Activated CD4-positive, alpha-beta T cell treated with anti-CD3 and anti-CD28 coated beads, Interleukin-10, Interleukin-2, amounts not matched to agents 100 ng/mL and 50 ng/mL, durations not matched to agents 16 hours and 8 hours (primary cell): Measurements from ENCODE around the gene EIF3M.
"Not testable (repeated sequence)": the region's sequence is repeated elsewhere in the genome, so short reads cannot be mapped to it uniquely, and the experiment has no call there.

Experiments used
- DNase-seq: peaks from one replicate; pipeline ENCODE4 v3.0.0-alpha.2; 2020

Gene EIF3M

GRCh38 chr11:32597921-32598320 lies 14.3 kb downstream of the EIF3M start:
- DNase-seq, result no peak

DNA sequence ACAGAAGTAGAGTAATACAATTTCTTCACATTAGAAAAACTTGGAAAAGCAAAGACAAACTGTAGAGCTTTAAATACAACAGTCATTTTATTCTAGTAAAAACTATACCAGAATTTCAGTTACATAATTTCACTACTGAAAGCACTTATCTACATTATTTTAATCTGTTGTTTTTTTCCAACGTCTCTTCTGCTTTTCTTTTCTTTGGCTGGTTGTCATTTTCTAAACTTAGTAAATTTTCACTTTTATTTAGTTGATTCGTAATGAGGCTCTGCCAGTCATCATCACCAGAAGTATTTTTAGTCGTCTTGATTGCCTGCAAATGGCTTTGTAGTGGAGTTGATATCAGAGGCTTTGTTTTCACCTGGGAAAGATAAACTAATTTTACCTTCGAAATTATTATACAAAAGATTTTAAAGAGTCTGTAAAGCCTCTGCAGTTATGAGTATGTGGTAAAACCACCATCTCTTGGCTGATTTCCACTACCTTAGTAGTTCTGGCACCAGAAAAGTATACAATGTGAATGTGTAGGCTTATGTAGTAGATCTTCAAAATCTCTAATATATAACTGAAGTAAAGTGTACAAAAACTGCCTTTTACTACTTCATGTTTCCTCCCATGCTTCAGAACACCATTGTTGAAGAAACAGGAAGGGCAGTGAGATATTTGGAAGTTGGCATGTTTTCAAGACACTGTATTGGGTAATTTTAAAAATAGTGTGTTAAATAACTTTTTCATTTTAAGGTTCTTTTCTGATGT lies 19.2 kb downstream of the EIF3M start:
- no peak for DNase-seq

DNA sequence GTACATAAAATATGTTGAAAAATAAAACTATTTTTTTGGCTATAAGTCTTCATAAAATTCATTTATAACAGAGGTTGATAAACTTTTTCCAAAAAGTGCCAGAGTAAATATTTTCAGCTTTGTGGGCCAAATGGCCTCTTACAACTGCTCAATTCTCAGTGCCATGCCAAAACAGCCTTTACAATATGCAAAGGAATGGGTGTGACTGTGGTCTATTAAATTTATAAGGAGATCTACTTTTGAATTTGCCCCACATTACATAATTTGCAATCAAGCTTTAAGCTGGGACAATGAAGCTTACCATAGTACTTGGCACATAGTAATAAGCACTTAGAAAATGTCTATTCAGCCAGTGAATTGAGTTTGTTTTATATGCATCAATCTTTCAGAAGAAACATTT lies 22.6 kb downstream of the EIF3M start:
- no peak for DNase-seq

DNA sequence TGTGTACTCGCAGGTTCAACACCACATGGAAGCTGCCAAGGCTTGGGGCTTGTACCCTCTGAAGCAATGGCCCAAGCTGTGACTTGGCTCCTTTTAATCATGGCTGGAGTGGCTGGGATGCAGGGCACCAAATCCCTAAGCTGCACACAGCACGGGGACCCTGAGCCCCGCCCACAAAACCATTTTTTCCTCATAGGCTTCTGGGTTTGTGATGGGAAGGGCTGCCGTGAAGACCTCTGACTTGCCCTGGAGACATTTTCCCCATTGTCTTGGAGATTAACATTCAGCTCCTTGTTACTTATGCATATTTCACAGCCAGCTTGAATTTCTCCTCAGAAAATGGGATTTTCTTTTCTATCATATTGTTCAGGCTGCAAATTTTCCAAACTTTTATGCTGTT lies 25.2 kb downstream of the EIF3M start:
- DNase-seq, result not testable (repeated sequence)

DNA sequence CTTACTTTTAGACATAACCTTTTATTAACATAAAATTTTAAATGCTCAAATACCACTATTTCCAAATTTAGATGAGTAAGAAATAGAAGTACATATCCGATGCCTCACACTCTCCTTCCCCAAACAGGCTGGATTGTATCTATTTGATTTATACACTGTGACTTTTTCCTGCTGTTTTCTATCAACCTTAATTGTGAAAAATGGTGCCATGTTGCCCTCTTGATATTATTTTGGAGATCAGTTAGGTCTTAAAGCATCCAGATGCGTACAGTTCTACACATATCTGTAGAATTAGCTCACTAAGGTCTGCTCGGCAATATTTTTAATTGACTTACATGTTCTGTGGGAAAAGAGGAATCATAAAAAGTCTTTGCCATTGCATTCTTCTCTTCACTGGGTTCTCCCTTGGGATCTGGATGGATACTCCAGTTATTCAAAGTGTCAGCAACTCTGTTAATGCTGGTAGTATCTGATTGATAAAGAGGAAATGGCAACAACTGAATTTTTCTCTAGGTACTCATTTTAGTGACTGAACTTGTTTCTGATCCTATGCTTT lies 27.2 kb downstream of the EIF3M start:
- no peak for DNase-seq

DNA sequence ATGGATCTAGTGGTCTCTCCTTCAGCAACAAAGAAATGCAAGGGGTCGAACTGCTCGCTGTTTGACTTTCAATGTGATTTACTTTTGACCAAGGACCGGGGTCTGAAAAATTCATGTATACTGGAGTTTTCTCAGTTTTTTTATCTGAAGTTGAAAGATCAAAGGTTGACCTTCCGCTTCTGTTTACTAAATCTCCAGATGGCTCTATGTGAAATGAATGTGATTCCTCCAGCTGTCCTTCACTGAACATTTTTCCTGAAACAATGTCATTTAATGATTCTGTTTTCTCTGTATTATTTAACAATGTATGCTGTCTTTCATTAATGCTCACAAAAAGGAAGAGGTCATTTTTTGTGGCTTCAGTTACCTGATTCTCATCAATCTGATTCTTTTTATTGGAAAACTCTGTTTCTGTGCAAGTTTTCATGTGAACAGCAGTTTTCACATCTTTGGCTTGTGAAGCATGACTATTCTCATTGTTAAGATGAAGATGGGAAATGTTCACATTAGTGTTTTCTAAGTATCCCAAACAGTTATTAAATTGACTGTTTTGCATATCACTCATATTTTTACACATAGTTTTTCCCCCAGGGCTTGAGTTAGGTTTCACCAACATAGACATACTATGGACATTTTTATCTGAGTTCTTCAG lies 30.0 kb downstream of the EIF3M start:
- DNase-seq, result no peak

DNA sequence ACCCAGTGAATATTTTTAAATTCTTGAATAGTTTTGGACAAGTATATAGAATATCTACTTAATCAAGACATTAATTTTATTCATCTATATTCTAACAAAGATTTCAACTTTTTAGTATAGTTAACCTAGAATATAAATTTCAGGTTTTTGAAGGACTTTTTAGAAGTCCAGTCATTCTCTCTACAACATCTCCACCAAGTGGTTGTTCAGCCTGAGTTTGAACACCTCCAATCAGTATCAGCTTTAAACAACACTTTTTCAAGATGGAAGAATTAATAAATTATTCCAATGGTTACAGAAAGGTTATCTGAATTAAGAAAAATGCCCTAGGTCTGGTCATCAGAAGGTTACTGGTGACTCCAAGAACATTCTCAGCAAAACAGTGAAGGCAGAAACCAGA lies 31.8 kb downstream of the EIF3M start:
- no peak for DNase-seq

DNA sequence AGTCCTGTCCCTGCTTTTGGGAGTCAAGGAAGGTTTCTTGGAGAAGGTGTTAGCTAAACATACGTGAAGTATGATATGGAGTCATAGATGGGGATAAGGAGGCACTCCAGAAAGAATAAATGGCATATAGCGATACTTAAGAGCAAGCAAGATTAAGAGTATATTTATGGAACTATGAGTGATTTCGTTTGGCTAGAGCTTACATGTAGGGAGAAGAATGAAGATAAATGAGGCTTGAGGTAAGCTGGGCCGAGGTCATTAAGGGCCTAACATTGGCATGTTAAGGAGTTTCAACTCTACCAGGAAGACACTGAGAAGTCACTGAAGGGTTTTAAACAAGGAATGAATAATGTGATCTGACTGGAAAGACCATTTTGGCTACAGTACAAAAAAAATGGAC lies 33.3 kb downstream of the EIF3M start:
- no peak for DNase-seq

DNA sequence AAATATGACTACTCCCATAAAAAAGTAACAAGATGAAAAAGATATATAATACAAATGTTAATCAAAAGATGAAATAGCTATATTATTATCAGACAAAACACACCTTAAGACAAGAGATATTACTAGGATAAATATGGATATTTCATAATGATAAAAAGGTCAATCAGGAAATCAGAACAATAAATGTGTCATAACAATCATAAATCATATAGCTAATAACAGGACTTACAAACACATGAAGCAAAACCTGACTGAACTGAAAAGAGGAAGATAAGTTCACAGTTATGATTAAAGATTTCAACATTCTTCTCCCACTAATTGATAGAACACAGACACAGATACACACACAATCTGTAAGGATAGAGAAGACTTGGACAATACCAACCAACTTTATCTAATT lies 47.2 kb downstream of the EIF3M start:
- DNase-seq, result no peak

GRCh38 chr11:32635819-32636218 lies 52.2 kb downstream of the EIF3M start:
- no peak for DNase-seq

- DNase-seq, result no peak
Measured at GRCh38 chr11:32641361-32641760, 57.7 kb downstream of the EIF3M start.

- no peak for DNase-seq
Measured at GRCh38 chr11:32643526-32643925, 59.9 kb downstream of the EIF3M start.
